HepG2 (cell line): ENCODE results near the gene CNTRL.
A peak's percentile ranks its signal among the peaks of the same experiment; 100 is the strongest.

Experiments used
- CEBPB ChIP-seq: IDR thresholded peaks from 2 replicates; pipeline ENCODE4 v1.6.1; 2011; ENCODE audit warnings: low read depth, low read length, improper control_type of control experiment, borderline replicate concordance
- HOXA7 ChIP-seq: sonication (generic); formaldehyde crosslinking; IDR thresholded peaks from 2 replicates; pipeline ENCODE4 v1.8.1; 2022; ENCODE audit warnings: mild to moderate bottlenecking, missing genetic modification reagents, moderate library complexity

GRCh38 chr9:121050128-121050988 lies 24.4 kb upstream of the CNTRL start, which contains the start of gene C5:
- TF ChIP-seq CEBPB (peak; percentile 89), HOXA7 (CRISPR knock-in tag) (no peak)
